GM12875 (cell line): Measurements from ENCODE around the gene LTBR.

Experiments
- H3K4me3 ChIP-seq: one replicate; pipeline ENCODE4 v1.5.1; 2011; ENCODE audit warnings: low read depth, low read length, control low read depth
- TF ChIP-seq, protein P1 (sequence below): IDR thresholded peaks from 2 replicates; pipeline ENCODE4 v1.5.1; 2011; ENCODE audit warnings: low read depth, mild to moderate bottlenecking, control low read depth, inconsistent platforms, low read length, moderate library complexity, borderline replicate concordance; ENCODE audit not compliant: insufficient read depth

LTBR gene

DNA sequence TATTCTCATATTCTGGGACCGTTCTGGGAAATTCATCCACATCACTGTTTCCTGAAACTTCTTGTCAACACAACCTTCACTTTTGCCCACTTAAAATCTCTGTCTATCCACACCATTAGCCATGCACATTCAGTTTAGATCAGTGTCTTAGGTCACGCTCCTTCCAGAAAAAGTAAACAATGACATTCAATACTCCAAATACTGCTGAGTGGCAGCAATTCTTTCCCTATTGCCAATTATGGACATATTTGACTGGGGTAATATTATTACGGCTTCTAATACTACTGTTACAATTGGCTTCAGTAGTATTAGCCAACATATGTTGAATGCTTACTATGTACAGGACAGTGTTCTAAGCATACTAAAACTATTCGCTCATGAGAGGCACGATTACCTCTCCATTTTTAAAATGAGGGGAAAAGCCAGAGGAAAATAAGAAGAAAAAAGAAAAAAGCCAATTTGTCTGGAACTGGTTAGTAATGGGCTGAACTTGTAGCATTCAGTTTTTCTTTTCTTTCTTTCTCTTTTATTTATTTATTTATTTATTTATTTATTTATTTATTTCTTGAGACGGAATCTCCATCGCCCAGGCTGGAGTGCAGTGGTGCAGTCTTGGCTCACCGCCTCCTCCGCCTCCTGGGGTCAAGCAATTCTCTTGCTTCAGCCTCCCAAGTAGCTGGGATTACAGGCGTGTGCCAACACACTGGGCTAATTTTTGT is 23.4 kb downstream of the LTBR start:
- TF ChIP-seq, protein P1, sequence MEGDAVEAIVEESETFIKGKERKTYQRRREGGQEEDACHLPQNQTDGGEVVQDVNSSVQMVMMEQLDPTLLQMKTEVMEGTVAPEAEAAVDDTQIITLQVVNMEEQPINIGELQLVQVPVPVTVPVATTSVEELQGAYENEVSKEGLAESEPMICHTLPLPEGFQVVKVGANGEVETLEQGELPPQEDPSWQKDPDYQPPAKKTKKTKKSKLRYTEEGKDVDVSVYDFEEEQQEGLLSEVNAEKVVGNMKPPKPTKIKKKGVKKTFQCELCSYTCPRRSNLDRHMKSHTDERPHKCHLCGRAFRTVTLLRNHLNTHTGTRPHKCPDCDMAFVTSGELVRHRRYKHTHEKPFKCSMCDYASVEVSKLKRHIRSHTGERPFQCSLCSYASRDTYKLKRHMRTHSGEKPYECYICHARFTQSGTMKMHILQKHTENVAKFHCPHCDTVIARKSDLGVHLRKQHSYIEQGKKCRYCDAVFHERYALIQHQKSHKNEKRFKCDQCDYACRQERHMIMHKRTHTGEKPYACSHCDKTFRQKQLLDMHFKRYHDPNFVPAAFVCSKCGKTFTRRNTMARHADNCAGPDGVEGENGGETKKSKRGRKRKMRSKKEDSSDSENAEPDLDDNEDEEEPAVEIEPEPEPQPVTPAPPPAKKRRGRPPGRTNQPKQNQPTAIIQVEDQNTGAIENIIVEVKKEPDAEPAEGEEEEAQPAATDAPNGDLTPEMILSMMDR, result no peak

DNA sequence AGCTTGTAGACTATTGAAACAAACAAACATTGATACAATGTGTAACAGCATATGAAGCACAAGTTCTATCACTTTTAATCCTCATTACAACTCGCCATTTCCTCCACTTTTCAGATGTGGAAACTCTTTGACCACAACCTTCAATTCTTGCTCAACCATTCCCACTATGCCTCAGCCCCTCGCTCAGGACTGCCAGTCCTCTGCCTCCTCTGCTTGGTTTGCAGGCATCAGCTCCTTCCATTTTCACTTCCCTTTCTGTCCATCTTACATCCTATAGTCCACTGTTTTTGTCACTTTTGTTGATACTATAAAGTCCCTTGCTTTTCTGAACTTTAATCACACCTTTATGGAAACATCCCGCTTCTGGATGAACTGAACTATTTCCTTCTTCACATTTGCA is 32.6 kb downstream of the LTBR start:
- TF ChIP-seq, protein P1, result no peak
- no peak overlapping the region for H3K4me3 ChIP-seq

More for the DNA sequence above, 23.4 kb downstream of the LTBR start:
- H3K4me3 ChIP-seq, result no peak overlapping the region

DNA sequence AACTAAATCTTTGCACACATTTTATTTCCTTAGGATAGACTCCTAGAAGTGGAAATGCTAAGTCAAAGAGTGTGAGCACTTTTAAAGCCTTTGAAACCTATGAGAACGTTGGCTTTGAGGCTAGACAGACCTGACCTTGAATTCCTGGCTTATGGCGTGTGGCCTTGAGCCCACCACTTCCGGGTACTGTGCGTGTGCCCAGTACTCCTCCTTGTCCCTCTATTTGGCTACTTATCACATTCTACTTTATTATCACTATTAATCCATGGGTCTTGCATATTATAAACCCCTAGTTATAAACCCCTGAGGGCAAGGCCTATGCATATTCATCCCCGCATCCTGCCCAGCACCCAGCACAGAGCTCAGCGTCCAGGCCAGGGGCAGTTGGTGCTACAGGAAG is 34.8 kb downstream of the LTBR start:
- no peak overlapping the region for H3K4me3 ChIP-seq
- TF ChIP-seq, protein P1, result no peak

DNA sequence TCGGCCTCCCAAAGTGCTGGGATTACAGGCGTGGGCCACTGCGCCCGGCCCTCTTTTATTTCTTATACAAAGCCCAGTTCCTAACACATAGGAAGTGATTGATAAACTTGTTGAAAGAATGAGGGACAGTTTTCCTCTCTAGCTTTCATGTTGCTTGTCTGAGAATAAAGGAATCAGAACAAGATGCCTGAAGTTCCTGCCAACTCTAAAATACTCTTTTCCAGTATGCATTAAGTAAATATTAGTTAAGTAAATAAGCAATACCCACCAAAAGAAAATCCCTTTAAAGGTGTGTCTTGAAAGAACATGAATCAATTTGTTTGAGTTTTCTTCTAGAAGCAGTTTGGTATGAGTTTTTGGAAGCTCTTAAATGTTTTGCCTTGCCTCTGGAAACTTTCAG is 36.4 kb downstream of the LTBR start:
- H3K4me3 ChIP-seq, result no peak overlapping the region
- TF ChIP-seq, protein P1, result no peak

DNA sequence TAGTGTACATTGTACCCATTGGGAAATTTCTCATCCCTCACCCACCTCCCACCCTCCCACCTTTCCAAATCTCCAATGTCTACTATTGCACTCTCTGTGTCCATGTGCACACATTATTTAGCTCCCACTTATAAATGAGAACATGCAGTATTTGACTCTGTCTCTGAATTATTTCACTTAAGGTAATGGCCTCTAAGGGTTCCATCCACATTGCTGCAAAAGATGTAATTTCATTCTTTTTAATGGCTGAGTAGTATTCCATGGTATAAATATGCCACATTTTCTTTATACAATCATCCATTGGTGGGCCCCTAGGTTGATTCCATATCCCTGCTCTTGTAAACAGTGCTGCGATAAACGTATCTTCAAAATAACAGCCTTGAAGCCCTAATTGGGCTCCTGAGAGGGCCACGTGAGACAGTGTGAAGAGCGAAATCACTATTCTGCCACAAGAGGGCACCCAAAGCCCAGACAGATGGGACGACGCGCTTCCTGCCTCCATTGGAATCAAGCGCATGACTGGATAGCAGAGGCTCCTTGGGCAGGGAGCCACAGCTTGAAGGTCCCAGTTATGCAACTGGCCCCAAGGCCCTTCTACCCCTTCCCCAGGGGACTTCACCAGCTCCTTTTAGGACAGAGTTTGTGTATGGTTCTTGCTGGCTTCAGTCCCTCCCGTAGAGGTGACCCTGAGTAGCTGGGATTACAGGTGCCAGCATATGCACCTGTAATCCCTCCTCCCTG is 39.5 kb downstream of the LTBR start:
- TF ChIP-seq, protein P1, result peak; percentile 78
- H3K4me3 ChIP-seq, result no peak overlapping the region

DNA sequence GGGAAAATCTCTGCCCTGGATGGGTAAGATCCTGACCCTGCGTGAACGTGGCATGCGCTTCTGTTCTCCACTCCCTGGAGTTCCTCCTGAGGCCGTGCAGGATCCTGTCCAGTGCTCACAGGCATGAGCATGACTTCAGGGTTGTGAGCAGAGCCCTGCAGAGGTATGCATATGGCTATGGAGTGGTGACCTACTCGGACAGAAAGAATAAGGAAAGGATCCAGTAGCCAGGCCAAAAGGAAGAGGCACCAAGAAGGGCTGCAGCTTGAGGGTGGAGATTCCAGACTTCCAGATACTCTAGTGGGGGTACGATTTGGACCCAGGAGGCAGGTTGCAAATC is 40.0 kb downstream of the LTBR start:
- TF ChIP-seq, protein P1, result no peak
- H3K4me3 ChIP-seq, result no peak overlapping the region

DNA sequence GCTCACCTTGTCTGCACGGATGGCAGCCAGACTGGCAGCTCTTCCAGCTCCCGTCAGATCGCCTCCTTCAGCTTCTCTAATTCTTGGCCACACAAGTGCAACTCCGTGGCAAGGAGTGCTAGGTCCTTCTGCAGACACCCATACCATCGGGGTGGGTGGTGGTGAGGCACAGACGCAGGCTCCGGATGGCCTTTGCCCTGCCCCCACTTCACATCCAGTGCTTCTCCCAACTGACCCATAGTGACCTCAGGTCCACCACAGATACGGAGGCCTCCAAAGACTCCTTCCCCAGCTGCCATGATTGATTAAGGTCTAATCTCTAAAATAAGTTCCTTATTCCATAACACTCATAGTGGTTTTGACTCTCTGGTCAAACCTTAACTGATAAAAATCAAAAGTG is 40.9 kb downstream of the LTBR start:
- TF ChIP-seq, protein P1, result no peak
- no peak overlapping the region for H3K4me3 ChIP-seq
